ENCODE measurements around the gene C6orf89.
"Not testable (repeated sequence)": the region's sequence is repeated elsewhere in the genome, so short reads cannot be mapped to it uniquely, and the experiment has no call there.

C6orf89 gene

GRCh38 chr6:36884610-36885009 is 1.1 kb upstream of the C6orf89 start:
- TF ChIP-seq CTCF (IDR thresholded peaks at IDR 0.05; ENCODE audit: low read depth, low read length, missing control alignments), result no peak
- in situ Hi-C loops (cut with HindIII; ENCODE audit: low sequenced_read_pairs), result no loop called here
- no peak overlapping the region for H3K4me3 ChIP-seq (ENCODE audit: low read depth, low read length)
- no peak for DNase-seq (ENCODE audit: low read depth)

DNA sequence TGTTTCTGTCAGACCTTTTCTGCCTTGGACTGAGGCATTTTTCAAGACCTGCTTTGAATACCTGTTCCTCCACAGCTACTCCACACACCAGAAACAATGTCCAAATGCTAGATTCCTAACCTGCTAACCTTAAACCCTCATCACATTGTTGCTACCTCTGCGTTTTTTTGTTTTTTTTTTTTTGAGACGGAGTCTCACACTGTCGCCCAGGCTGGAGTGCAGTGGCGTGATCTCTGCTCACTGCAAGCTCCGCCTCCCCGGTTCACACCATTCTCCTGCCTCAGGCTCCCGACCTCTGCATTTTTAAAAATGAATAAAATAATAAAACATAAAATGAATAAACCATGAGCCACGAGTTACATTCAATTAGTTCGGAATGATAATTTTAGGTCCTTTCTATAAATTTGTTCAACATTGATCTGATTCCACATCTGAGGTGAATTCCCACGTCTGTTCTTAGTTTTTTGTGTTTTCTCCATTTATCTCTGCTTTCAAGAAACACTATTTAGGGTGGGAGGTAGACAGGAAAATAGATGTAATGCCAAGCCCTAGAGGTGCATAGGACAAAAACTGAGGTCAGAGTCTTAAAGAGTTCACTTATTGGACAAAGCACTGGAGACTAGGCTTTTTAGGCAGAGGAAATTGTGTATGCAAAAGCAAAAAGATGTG is 1.3 kb downstream of the C6orf89 start:
- peak overlapping the region; percentile 57 for H3K4me3 ChIP-seq (ENCODE audit: low read depth, low read length)
- in situ Hi-C loops (cut with HindIII; ENCODE audit: low sequenced_read_pairs), result no loop called here
- no peak for TF ChIP-seq CTCF (IDR thresholded peaks at IDR 0.05; ENCODE audit: low read depth, low read length, missing control alignments)
- no peak for DNase-seq (ENCODE audit: low read depth)

DNA sequence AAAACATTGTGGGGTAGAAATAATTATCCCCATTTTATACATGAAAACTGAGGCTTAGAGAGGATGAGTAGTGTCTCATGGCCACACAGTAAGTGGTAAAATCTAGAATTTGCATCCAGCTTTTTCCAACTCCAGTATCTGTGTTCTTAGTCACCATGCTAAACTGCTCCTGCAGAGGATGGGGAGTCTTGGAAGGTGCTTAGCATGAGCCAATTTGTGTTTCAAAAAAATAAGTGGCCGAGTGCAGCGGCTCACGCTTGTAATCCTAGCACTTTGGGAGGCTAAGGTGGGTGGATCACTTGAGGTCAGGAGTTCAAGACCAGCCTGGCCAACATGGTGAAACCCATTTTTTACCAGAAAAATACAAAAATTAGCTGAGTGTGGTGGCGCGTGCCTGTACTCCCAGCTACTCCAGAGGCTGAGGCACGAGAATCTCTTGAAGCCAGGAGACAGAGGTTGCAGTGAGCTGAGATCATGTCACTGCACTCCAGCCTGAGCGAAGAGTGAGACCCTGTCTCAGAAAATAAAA is 2.4 kb downstream of the C6orf89 start:
- in situ Hi-C loops (cut with HindIII; ENCODE audit: low sequenced_read_pairs), result no loop called here
- no peak for DNase-seq (ENCODE audit: low read depth)
- no peak for TF ChIP-seq CTCF (IDR thresholded peaks at IDR 0.05; ENCODE audit: low read depth, low read length, missing control alignments)
- H3K4me3 ChIP-seq (ENCODE audit: low read depth, low read length), result no peak overlapping the region

DNA sequence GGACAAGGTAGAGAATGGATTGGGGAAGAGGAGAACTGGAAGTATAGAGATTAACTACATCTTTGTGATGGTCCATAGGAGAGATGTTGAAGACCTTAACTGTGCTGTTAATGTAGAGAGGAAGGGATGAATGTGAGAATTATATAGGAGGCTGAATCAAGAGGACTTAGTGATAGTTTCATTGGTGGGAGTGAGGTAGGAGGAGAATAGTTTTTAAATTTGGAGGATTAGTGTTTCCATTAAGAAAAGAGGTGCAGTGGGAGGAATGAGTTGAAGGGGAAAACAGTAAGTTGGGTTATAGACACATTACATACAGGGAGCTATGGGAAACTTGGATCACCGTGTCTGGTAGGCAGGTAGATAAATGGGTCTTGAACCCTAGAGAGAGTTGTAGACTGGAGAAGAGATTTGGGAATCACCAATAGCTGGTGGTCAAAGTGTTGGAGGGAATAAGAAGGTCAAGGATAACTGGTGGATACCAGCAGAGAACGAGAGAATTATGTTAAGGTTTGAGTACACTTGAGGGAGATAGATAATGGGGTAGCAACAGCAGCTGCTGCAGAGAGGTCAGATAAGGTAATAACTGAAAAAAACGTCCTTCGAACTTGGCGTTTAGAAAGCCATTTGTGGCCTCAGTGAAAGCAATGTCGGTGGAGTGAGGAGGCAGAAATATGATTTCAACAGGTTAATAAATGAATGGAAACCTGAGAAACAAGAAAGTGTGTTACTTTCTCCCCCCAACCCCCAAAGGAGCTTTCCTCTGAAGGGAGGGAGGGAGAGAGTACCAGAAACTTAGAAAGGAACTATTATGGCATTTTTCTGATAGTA is 3.1 kb downstream of the C6orf89 start:
- DNase-seq (ENCODE audit: low read depth), result no peak
- H3K4me3 ChIP-seq (ENCODE audit: low read depth, low read length), result no peak overlapping the region
- TF ChIP-seq CTCF (IDR thresholded peaks at IDR 0.05; ENCODE audit: low read depth, low read length, missing control alignments), result no peak
- in situ Hi-C loops (cut with HindIII; ENCODE audit: low sequenced_read_pairs), result no loop called here

DNA sequence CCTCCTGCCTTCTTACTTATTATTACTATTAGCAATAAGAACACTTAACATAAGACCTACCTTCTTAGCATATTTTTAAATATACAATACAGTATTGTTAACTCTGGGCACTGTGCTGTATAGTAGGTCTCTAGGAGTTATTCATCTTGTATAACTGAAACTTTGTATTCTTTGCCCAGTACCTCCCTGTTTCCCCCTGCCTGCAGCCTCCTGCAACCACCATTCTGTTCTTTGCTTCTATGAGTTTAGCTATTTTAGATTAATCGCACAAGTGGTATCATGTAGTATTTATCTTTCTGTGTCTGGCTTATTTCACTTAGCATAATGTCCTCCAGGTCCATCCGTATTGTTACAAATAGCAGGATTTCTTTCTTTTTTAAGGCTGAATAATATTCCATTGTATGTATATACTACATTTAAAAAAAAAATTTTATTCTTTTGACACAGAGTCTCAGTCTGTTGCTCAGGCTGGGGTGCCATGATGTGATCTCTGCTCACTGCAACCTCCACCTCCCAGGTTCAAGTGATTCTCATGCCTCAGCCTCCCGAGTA is 4.4 kb downstream of the C6orf89 start:
- no peak for TF ChIP-seq CTCF (IDR thresholded peaks at IDR 0.05; ENCODE audit: low read depth, low read length, missing control alignments)
- in situ Hi-C loops (cut with HindIII; ENCODE audit: low sequenced_read_pairs), result no loop called here

GRCh38 chr6:36891153-36891552 is 5.4 kb downstream of the C6orf89 start:
- H3K4me3 ChIP-seq (ENCODE audit: low read depth, low read length); DNase-seq (ENCODE audit: low read depth); in situ Hi-C loops (cut with HindIII; ENCODE audit: low sequenced_read_pairs): not testable (repeated sequence)

More for the DNA sequence above, 4.4 kb downstream of the C6orf89 start:
- no peak for DNase-seq (ENCODE audit: low read depth)
- H3K4me3 ChIP-seq (ENCODE audit: low read depth, low read length), result no peak overlapping the region

All from astrocyte of the cerebellum (primary cell).